ENCODE measurements around the gene PALB2.

DNA sequence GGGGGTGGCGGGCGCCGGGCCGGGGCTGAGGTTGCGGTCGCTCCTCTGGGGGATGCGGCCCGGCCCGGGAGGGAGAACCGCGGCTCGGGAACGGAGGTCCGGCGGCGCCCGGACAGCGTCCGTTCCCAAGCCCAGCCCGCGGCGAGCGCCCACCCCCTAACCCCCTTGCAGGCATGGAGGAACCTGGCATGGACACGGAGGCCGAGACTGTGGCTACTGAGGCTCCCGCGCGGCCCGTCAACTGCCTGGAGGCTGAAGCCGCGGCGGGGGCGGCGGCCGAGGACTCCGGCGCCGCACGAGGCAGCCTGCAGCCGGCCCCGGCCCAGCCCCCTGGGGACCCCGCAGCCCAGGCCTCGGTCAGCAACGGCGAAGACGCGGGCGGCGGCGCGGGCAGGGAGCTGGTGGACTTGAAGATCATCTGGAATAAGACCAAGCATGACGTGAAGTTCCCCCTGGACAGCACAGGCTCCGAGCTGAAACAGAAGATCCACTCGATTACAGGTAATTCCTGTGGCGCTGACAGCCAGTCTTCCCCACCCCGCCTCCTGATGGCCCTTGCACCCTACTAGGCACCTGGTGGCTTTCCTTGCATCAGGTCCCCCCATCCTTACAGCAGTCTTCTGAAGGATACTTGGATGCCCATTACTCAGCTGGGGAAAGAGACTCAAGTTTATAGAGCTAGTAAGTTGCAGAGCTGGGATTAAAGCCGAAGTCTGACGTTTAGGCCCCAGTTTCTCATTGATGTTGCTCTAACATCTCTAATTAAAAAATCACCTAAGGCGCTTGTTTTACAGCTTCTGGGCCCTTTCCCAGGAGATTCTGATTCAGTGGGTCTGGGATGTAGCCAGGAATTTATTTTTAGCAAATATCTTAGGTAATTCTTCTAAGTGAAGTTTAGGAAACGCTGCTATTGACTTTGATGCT lies 83.1 kb downstream of the PALB2 start:
- TF ChIP-seq TAF1 (IDR thresholded peaks at IDR 0.05; ENCODE audit: low read depth) (no peak), CEBPB (IDR thresholded peaks at IDR 0.05) (no peak), ZBTB7A (IDR thresholded peaks at IDR 0.05; ENCODE audit: low read depth) (0 out of 2 replicates have a peak, but pooled peaks have one; percentile 32), RAD21 (IDR thresholded peaks at IDR 0.05; ENCODE audit: low read depth) (no peak), EP300 (IDR thresholded peaks at IDR 0.05; ENCODE audit: borderline replicate concordance) (no peak), NFIC (IDR thresholded peaks at IDR 0.05) (no peak), YY1 (IDR thresholded peaks at IDR 0.05; ENCODE audit: low read depth) (no peak), CREB1 (IDR thresholded peaks at IDR 0.05; ENCODE audit: low read depth) (no peak), FOXM1 (IDR thresholded peaks at IDR 0.05; ENCODE audit: borderline replicate concordance, low read depth) (no peak)
- TF ChIP-seq, protein P1, sequence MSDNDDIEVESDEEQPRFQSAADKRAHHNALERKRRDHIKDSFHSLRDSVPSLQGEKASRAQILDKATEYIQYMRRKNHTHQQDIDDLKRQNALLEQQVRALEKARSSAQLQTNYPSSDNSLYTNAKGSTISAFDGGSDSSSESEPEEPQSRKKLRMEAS (IDR thresholded peaks at IDR 0.05), result no peak
- TF ChIP-seq, protein P2, sequence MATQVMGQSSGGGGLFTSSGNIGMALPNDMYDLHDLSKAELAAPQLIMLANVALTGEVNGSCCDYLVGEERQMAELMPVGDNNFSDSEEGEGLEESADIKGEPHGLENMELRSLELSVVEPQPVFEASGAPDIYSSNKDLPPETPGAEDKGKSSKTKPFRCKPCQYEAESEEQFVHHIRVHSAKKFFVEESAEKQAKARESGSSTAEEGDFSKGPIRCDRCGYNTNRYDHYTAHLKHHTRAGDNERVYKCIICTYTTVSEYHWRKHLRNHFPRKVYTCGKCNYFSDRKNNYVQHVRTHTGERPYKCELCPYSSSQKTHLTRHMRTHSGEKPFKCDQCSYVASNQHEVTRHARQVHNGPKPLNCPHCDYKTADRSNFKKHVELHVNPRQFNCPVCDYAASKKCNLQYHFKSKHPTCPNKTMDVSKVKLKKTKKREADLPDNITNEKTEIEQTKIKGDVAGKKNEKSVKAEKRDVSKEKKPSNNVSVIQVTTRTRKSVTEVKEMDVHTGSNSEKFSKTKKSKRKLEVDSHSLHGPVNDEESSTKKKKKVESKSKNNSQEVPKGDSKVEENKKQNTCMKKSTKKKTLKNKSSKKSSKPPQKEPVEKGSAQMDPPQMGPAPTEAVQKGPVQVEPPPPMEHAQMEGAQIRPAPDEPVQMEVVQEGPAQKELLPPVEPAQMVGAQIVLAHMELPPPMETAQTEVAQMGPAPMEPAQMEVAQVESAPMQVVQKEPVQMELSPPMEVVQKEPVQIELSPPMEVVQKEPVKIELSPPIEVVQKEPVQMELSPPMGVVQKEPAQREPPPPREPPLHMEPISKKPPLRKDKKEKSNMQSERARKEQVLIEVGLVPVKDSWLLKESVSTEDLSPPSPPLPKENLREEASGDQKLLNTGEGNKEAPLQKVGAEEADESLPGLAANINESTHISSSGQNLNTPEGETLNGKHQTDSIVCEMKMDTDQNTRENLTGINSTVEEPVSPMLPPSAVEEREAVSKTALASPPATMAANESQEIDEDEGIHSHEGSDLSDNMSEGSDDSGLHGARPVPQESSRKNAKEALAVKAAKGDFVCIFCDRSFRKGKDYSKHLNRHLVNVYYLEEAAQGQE (IDR thresholded peaks at IDR 0.05; ENCODE audit: low read depth), result no peak
- TF ChIP-seq, protein P3, sequence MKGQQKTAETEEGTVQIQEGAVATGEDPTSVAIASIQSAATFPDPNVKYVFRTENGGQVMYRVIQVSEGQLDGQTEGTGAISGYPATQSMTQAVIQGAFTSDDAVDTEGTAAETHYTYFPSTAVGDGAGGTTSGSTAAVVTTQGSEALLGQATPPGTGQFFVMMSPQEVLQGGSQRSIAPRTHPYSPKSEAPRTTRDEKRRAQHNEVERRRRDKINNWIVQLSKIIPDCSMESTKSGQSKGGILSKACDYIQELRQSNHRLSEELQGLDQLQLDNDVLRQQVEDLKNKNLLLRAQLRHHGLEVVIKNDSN (IDR thresholded peaks at IDR 0.05), result no peak
